CD14-positive monocyte (primary cell): ENCODE data around the gene LIPN. TPM values are rescaled to one million over a fixed set of nuclear protein-coding genes. Genes with fewer than 3 reads are reported as not detected.

Experiments
- DNase-seq, 3 donors: peaks; one replicate each; pipeline ENCODE4 v3.0.0-alpha.2; 2011 to 2022
- H2AFZ ChIP-seq: 2 replicates; pipeline ENCODE4 v1.6.0; 2012; ENCODE audit warnings: mild to moderate bottlenecking, low read depth, low read length, inconsistent platforms; ENCODE audit not compliant: insufficient read depth, poor library complexity, severe bottlenecking
- H3K27ac ChIP-seq, 2 donors: 1 replicate in 1 of 2; 2 replicates in 1 of 2; pipeline ENCODE4 v1.5.1; 2012 to 2013; ENCODE audit warnings: low read length in 2 of 2, control low read depth in 1 of 2, inconsistent platforms in 1 of 2, low read depth in 1 of 2, mild to moderate bottlenecking in 1 of 2
- H3K27me3 ChIP-seq, 2 donors: one replicate each; pipeline versions ENCODE4 v1.6.0 to v1.6.1; 2011 to 2013; ENCODE audit warnings: low read length in 2 of 2; ENCODE audit not compliant: control insufficient read depth in 2 of 2, insufficient read depth in 2 of 2
- H3K36me3 ChIP-seq, 2 donors: replicated peaks in 1 of 2; 1 replicate in 1 of 2; 2 replicates in 1 of 2; pipeline versions ENCODE4 v1.5.1 to v1.6.1; 2012 to 2013; ENCODE audit warnings: low read length in 2 of 2, control low read depth in 1 of 2, inconsistent platforms in 1 of 2, mild to moderate bottlenecking in 1 of 2; ENCODE audit not compliant: insufficient read depth in 2 of 2, control insufficient read depth in 1 of 2
- H3K4me1 ChIP-seq, 2 donors: 1 replicate in 1 of 2; 2 replicates in 1 of 2; pipeline versions ENCODE4 v1.5.1 to v1.6.1; 2012 to 2013; ENCODE audit warnings: low read length in 2 of 2, control low read depth in 1 of 2, inconsistent platforms in 1 of 2, mild to moderate bottlenecking in 1 of 2, moderate library complexity in 1 of 2; ENCODE audit not compliant: insufficient read depth in 2 of 2, control insufficient read depth in 1 of 2
- H3K4me2 ChIP-seq: replicated peaks from 2 replicates; pipeline ENCODE3; 2012; ENCODE audit warnings: low read length, moderate library complexity, mild to moderate bottlenecking; ENCODE audit not compliant: poor library complexity, severe bottlenecking; ENCODE audit errors: extremely low read depth
- H3K4me3 ChIP-seq, 3 experiments: fragments of 200-600 bp in 1 of 3; sonication (generic) in 1 of 3; replicated peaks in 1 of 3; 1 replicate in 2 of 3; 2 replicates in 1 of 3; pipeline ENCODE4 v1.5.1; 2011 to 2013; ENCODE audit warnings: low read length in 3 of 3, mild to moderate bottlenecking in 3 of 3, control low read depth in 2 of 3, low read depth in 2 of 3, inconsistent platforms in 1 of 3, moderate library complexity in 1 of 3
- H3K79me2 ChIP-seq: 2 replicates; pipeline ENCODE4 v1.6.0; 2012; ENCODE audit warnings: mild to moderate bottlenecking, control low read depth, inconsistent platforms, low read length, moderate library complexity; ENCODE audit not compliant: insufficient read depth
- H3K9ac ChIP-seq: 2 replicates; pipeline ENCODE4 v1.6.0; 2017; ENCODE audit warnings: low read length, mild to moderate bottlenecking; ENCODE audit not compliant: insufficient read depth, poor library complexity, severe bottlenecking
- H3K9me3 ChIP-seq, 2 donors: replicated peaks in 1 of 2; 1 replicate in 1 of 2; 2 replicates in 1 of 2; pipeline versions ENCODE4 v1.5.1 to v1.6.1; 2012 to 2013; ENCODE audit warnings: low read length in 2 of 2, control low read depth in 1 of 2; ENCODE audit not compliant: control insufficient read depth in 1 of 2, insufficient read depth in 1 of 2
- H4K20me1 ChIP-seq: 2 replicates; pipeline ENCODE4 v1.6.0; 2012; ENCODE audit warnings: mild to moderate bottlenecking, low read length, control low read depth, moderate library complexity; ENCODE audit not compliant: insufficient read depth
- H3K27ac Mint-ChIP-seq, 7 donors: one replicate each; pipeline ENCODE4 v1.8.0; 2020; ENCODE audit warnings: mild to moderate bottlenecking in 7 of 7, mixed read lengths in 7 of 7, moderate library complexity in 6 of 7, inconsistent platforms in 2 of 7
- H3K27me3 Mint-ChIP-seq, 3 donors: one replicate each; pipeline ENCODE4 v1.8.0; 2021 to 2022; ENCODE audit warnings: low read depth in 3 of 3, mild to moderate bottlenecking in 3 of 3, mixed read lengths in 3 of 3, moderate library complexity in 3 of 3, inconsistent platforms in 1 of 3
- H3K36me3 Mint-ChIP-seq, 2 donors: one replicate each; pipeline ENCODE4 v1.8.0; 2020; ENCODE audit warnings: mixed read lengths in 2 of 2, inconsistent platforms in 1 of 2, mild to moderate bottlenecking in 1 of 2
- H3K4me1 Mint-ChIP-seq: one replicate; pipeline ENCODE4 v1.8.0; 2020; ENCODE audit warnings: mild to moderate bottlenecking, mixed read lengths
- H3K4me3 Mint-ChIP-seq, 2 donors: one replicate each; pipeline ENCODE4 v1.8.0; 2020; ENCODE audit warnings: mild to moderate bottlenecking in 2 of 2, mixed read lengths in 2 of 2, moderate library complexity in 1 of 2
- H3K9me3 Mint-ChIP-seq, 7 donors: one replicate each; pipeline ENCODE4 v1.8.0; 2020 to 2022; ENCODE audit warnings: mixed read lengths in 7 of 7, mild to moderate bottlenecking in 6 of 7, moderate library complexity in 6 of 7, inconsistent platforms in 2 of 7
- CTCF ChIP-seq: fragments of 200-600 bp; IDR thresholded peaks from one replicate; pipeline ENCODE4 v1.8.0; 2022; ENCODE audit warnings: antibody characterized with exemption, mild to moderate bottlenecking
- WGBS: methylation state at CpG from one replicate; pipeline ENCODE4 v1.1.5; 2013; ENCODE audit warnings: missing lambda C conversion rate; ENCODE audit not compliant: insufficient coverage; 5-methylcytosine and 5-hydroxymethylcytosine counted together
- intact Hi-C, 2 donors: fragments of 100-400 bp; cut with micrococcal nuclease; formaldehyde crosslinking; loops; one replicate each; pipeline versions ENCODE4 v1.15.0 to v1.15.1; 2023
- polyA plus RNA-seq, 3 donors: library from polyadenylated mRNA; depleted of rRNA in 1 of 3; unstranded in 2 of 3; stranded (reverse) in 1 of 3; fragments of 300-500 nt in 2 of 3; fragments of >200 nt in 1 of 3; fragmentation: Illumina TruSeq in 2 of 3; gene quantifications; 1 replicate in 2 of 3; 2 replicates in 1 of 3; pipeline ENCODE4 v1.2.3, GENCODE V29; 2012 to 2021

Gene LIPN
- polyA plus RNA-seq, 3 donors, result 8.9 to 12.9 (median 10.1) TPM

GRCh38 chr10:88794731-88795130, 34.9 kb downstream of the LIPN start:
- Histone ChIP-seq H3K4me1 (peaks cover 34 to 37% of the 10 kb centered on the region in 2 donors), H3K79me2 (no peaks in the 10 kb centered on the region), H3K9me3 (no peaks in the 10 kb centered on the region), H2AFZ (no peak overlapping the region), H4K20me1 (no peaks in the 10 kb centered on the region), H3K27me3 (peaks cover 16 to 20% of the 10 kb centered on the region in 2 donors), H3K4me2 (no peak overlapping the region), H3K27ac (no peak overlapping the region), H3K36me3 (no peaks in the 10 kb centered on the region), H3K9ac (no peak overlapping the region), H3K4me3 (no peak overlapping the region)
- WGBS, result no CpG with 5 or more reads among the region's 1 CpG
- DNase-seq, result peak in 1 of 3 donors; percentile 41
- H3K27ac Mint-ChIP-seq, result peak overlapping the region in 2 of 7 donors; percentile 1 to 9
- peaks cover 14 to 30% (median 24%) of the 10 kb centered on the region in 3 donors for H3K27me3 Mint-ChIP-seq
- peaks cover 39% of the 10 kb centered on the region for H3K4me1 Mint-ChIP-seq
- peaks cover 0 to 2% of the 10 kb centered on the region in 2 donors for H3K36me3 Mint-ChIP-seq
- TF ChIP-seq CTCF, result no peak
- peaks cover 0 to 11% (median 0%) of the 10 kb centered on the region in 7 donors for H3K9me3 Mint-ChIP-seq
- peak overlapping the region in 1 of 2 donors; percentile 65 for H3K4me3 Mint-ChIP-seq
- intact Hi-C loops, result loop anchor here (5.0 to 10.0 kb wide), 2 partner anchors 37 to 100 kb away; no protein-coding TSS in a partner anchor

- intact Hi-C loops, result loop anchor here in 1 of 2 donors (10.0 kb wide), 1 partner anchor 236 kb away; no protein-coding TSS in a partner anchor
These were observed 40.6 kb downstream of the LIPN start for GRCh38 chr10:88800152-88801125.

More at GRCh38 chr10:88800152-88801125, 40.6 kb downstream of the LIPN start:
- Histone ChIP-seq H3K4me3 (no peak overlapping the region), H4K20me1 (no peaks in the 10 kb centered on the region), H3K27me3 (peaks cover 12 to 15% of the 10 kb centered on the region in 2 donors), H2AFZ (no peak overlapping the region), H3K9ac (no peak overlapping the region), H3K4me1 (no peaks in the 10 kb centered on the region), H3K27ac (no peak overlapping the region), H3K4me2 (no peak overlapping the region), H3K9me3 (no peaks in the 10 kb centered on the region), H3K79me2 (no peaks in the 10 kb centered on the region), H3K36me3 (no peaks in the 10 kb centered on the region)
- Mint-ChIP-seq H3K9me3 (peaks cover 0 to 14% (median 0%) of the 10 kb centered on the region in 7 donors), H3K36me3 (no peaks in the 10 kb centered on the region), H3K4me1 (no peaks in the 10 kb centered on the region), H3K27me3 (peaks cover 11 to 29% (median 18%) of the 10 kb centered on the region in 3 donors), H3K27ac (peak overlapping the region in 1 of 7 donors; percentile 38), H3K4me3 (no peak overlapping the region)
- DNase-seq, result no peak
- TF ChIP-seq CTCF, result no peak
- WGBS, result no CpG with 5 or more reads among the region's 2 CpGs
